NCI-H146 (cell line): ENCODE data around the gene ATP2C2.

Experiments
- DNase-seq: peaks from one replicate; lab custom pipeline; 2025; lab: John Stamatoyannopoulos, UW

The ATP2C2 gene

GRCh38 chr16:84498859-84499620, 130.7 kb downstream of the ATP2C2 start:
- DNase-seq: no peak

DNA sequence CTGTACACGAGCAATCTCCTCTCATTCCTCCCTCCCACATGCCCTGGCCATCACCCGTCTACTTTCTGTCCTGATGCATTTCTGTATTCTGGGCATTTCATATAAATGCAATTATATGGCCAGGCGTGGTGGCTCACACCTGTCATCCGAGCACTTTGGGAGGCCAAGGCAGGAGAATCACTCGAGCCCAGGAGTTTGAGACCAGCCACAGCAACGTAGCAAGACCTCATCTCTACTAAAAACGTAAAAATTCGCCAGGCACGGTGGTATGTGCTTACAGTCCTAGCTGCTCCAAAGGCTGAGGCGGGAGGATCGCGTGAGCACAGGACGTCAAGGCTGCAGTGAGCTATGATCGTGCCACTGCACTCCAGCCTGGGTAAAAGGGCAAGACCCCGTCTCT, 131.3 kb downstream of the ATP2C2 start:
- DNase-seq: no peak

- DNase-seq: no peak
These were observed 132.2 kb downstream of the ATP2C2 start for GRCh38 chr16:84500531-84500930.

DNA sequence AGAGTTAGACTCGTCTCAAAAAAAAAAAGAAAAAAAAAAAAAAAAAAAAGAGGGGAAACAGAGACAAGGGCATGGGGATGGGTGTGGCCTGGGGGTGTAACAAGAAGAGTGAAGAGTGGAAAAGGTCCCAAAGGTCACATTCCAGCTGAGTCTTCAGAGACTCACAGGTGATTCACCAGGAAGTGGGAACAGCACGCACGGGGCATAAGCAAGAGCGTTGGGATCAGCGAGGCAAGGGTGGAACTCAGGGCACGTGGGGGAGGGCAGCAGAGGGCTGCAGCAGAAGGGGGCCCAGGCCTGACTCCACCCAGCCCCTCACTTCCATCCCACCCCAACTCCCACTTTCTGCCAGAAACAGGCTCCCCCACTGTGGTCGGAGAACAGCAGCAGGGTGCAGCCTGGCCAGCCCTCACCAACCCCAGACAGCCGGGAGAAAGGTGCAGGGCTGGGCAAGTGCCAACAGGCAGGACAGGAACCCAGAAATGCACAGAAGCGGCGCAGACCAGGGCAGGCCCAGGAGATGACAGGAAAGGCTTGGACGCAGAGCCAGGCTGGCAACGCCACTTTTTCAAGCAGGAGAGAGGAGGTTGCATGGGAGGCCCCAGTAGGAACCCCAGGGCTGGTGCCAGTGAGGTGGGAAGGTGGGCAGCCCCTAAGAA, 132.9 kb downstream of the ATP2C2 start:
- no peak for DNase-seq

GRCh38 chr16:84502075-84502474, 133.7 kb downstream of the ATP2C2 start:
- DNase-seq: no peak

DNA sequence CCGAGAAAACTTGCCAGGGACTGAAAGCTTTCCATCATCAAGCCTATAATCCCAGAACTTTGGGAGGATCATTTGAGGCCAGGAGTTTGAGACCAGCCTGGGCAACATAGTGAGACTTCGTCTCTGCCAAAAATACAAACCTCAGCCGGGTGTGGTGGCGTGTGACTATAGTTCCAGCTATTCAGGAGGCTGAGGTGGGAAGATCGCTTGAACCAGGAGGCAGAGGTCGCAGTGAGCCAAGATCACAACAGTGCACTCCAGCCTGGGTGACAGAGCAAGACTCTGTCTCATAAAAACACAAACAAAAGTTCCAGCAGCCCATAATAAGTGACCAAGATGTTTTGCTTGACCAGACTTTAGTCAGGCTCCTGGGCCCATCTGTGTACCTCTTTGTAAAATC, 134.2 kb downstream of the ATP2C2 start:
- DNase-seq: no peak

- DNase-seq: no peak
These were observed 135.5 kb downstream of the ATP2C2 start for GRCh38 chr16:84503751-84504395.

GRCh38 chr16:84504420-84505248, 136.3 kb downstream of the ATP2C2 start, which contains the start of gene MEAK7:
TSS of gene MEAK7 (minus strand) at chr16:84504659. CDS start at chr16:84498086, 6,573 bp downstream.
- DNase-seq: peak; percentile 84

DNA sequence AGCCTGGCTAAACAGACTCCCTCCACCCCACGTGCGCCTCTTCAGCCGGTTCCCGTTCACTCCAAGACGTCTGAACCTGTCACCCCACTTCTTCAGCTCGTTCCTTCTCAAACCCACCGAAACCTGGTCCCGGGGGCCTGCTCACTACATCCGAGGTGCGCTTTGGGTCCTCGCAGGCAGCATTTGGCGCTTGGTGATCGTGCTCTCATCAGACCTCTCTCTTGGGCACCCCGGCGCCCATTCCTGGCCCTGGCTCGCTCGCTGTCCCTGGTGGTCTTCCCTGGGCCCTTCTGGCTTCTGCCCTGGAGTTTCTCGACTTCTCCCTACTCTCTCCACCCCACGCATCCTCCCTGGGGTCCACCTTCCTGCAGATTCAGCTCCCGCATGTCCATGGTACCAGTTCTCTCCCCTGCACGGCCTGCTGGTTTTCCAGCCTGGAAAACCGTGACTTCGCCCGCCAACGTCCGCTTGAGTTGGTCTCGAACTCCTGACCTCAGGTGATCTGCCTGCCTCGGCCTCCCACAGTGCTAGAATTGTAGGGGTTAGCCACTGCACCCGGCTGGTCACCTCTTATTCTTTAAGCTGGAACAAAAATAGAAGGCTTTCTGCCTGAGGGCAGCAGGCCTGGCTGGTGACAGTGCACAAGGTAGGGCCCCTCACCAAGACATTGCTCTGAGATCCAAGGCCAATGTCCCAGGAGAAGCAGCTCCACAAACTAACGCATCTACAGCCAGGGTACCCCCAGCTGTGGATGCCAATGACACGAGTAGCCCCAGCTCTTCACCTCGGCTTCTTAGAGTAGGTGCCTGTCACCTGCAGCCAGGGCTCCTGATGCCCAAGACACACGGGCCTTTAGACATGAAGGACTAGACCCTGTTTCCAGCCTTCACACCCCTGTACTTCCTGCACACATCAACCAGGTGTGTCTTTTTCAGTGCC, 137.2 kb downstream of the ATP2C2 start:
- no peak for DNase-seq

DNA sequence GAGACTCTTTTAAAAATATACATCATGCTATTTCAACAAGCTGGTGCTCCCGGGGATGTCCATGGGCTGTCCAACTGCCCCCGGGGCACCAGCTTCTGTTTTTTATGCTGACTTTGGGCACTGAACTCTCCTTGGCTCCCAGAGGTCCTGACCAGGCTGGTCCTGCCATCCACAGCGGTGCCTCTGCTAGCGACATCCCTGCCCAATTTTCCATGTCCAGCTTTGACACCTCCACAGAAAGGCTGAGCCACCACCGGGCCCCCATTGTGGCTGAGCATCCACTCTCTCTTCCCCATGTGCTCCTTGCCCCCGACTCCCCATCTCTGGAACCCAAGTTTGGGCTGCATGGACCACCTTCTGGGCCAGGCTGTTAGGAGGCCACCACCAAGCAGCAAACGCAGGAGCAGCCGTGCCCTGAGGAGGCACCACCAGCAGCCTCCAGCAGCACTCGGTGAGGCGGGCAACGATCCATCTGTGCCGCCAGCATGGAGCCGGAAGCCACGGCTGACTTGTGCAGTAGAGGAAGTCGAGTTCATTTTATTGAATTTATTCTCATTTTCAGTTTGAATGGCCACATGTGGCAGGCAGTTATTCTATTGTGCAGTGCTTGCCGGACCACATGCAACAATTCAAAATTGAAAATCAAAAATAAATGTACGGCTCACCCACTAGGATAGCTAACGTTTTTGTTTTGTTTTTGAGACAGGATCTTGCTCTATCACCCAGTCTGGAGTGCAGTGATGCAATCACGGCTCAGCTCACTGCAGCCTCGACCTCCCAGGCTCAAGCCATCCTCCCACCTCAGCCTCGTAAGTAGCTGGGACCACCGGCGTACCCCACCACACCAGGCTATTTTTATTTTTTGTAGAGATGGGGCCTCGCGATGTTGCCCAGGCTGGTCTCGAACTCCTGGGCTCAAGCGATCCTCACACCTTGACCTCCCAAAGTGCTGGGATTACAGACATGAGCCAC, 139.0 kb downstream of the ATP2C2 start:
- no peak for DNase-seq

GRCh38 chr16:84508502-84508901, 140.2 kb downstream of the ATP2C2 start:
- no peak for DNase-seq

GRCh38 chr16:84509032-84509950, 141.0 kb downstream of the ATP2C2 start:
- no peak for DNase-seq

DNA sequence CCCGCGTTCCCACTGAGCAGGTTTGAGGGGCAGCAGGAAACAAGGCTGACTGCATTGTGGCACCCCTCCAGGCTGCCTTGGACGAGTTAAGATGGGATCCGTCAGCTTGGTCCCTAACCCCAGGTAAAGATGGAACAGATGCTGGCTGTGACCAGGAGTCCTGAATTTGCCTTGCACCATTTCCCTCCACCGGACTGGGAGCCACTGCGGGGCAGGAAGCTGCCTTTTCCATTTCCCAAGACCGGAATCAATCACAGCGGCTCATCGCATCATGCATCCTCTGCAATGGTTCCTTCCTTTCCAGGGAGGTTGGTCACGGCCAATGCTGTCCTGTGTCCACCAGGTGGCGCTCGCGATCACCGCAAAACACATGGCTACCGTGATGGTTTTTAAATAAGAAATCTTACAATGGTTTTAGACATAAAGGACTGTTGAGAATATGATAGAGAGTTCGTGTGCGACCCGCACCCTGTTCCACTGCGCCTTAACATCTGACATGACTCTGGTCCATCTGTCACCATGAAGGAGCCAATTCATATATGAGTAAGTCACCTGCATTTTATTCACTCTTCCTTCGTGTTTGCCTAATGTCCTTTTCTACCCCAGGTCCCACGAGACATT, 143.0 kb downstream of the ATP2C2 start:
- DNase-seq: peak; percentile 53

DNA sequence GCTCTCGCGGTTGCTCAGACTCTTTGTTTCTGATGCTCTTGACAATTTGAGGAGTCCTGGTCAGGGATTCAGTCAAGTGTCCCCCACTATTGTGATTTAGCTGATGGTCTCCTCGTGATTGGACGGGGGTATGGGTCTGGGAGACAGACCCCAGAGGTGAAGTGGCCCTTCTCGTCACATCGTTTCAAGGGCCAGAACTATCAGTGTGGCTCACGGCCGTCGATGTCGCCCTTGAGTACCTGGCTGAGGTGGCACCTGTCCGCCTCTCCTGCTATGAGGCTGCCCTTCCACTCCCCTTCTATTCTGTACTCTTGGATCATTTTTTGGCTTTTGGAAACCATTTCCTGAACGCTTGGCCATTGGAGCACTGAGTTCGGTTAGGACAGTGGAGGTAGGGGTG, 143.5 kb downstream of the ATP2C2 start:
- DNase-seq: no peak

GRCh38 chr16:84513123-84513522, 144.8 kb downstream of the ATP2C2 start:
- DNase-seq: no peak

DNA sequence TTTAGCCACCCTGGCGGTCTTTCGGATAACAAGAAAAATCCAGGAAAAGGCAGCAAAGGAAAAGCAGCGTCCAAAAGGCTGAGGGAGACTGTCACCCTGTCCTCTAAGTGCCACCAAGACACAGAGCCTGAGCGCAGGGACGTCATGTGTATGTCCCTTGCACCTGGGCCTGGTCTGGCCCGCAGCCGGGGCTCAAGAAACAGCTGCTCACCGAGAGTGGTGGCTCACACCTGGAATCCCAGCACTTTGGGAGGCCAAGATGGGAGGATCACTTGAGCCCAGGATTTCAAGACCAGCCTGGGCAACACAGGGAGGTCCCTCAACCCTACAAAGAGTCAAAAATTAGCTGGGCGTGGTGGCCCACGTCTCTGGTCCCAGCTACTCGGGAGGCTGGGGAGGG, 145.3 kb downstream of the ATP2C2 start:
- no peak for DNase-seq
